IMR-90 (cell line): ENCODE measurements around the gene EID3.

Experiments used
- FOS ChIP-seq: fragments of 150-350 bp; IDR thresholded peaks from 2 replicates; pipeline ENCODE4 v1.6.1; 2016; ENCODE audit warnings: low read depth, low read length
- TF ChIP-seq, protein P1 (sequence below): conservative IDR thresholded peaks from 2 replicates; pipeline ENCODE4 v1.5.1; 2012; ENCODE audit warnings: mild to moderate bottlenecking, low read depth, low read length, improper control_type of control experiment
- TF ChIP-seq, protein P2 (sequence below): fragments of 150-350 bp; IDR thresholded peaks from 2 replicates; pipeline ENCODE4 v1.6.1; 2017; ENCODE audit warnings: mild to moderate bottlenecking, antibody characterized with exemption, low read length, low read depth

DNA sequence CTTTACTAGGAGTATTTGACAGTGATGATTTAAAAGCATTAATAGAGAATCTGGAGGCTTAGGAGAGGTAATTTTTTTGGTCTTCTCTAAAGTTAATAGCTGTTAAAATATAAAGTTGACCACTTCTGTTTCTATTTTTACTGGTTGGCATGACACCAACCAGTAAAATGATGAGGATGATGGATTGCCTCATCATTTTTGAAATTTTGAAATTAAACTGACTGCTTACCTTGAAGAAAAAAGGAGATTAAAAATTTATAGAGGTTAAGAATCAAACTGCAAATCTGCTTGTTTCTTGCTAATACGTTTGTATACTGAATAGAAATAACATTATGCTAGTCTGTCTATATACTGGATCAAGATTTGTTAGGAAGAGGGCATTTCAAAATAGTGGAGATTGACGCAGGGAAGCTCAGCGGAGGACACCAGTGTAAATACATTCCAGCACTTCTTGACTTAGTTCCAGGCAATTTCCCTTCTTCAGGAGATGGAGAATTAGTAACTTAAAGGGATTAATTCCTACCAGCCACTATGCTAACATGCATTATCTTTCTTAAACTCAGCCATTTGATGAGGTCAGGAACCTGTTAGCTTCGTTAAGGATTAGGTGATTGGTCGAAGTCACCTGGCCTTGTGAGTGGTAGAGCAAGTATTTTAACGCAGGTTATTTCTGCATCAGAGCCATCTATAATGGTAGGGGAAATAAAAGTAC is 3.6 kb downstream of the EID3 start:
- TF ChIP-seq, protein P1, sequence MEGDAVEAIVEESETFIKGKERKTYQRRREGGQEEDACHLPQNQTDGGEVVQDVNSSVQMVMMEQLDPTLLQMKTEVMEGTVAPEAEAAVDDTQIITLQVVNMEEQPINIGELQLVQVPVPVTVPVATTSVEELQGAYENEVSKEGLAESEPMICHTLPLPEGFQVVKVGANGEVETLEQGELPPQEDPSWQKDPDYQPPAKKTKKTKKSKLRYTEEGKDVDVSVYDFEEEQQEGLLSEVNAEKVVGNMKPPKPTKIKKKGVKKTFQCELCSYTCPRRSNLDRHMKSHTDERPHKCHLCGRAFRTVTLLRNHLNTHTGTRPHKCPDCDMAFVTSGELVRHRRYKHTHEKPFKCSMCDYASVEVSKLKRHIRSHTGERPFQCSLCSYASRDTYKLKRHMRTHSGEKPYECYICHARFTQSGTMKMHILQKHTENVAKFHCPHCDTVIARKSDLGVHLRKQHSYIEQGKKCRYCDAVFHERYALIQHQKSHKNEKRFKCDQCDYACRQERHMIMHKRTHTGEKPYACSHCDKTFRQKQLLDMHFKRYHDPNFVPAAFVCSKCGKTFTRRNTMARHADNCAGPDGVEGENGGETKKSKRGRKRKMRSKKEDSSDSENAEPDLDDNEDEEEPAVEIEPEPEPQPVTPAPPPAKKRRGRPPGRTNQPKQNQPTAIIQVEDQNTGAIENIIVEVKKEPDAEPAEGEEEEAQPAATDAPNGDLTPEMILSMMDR = no peak
- no peak for TF ChIP-seq FOS
- TF ChIP-seq, protein P2, sequence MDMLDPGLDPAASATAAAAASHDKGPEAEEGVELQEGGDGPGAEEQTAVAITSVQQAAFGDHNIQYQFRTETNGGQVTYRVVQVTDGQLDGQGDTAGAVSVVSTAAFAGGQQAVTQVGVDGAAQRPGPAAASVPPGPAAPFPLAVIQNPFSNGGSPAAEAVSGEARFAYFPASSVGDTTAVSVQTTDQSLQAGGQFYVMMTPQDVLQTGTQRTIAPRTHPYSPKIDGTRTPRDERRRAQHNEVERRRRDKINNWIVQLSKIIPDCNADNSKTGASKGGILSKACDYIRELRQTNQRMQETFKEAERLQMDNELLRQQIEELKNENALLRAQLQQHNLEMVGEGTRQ = no peak
